Mucosa of stomach (tissue), 1 donor: ENCODE results near the gene SSTR3.

ENCODE experiments used
- H3K27me3 ChIP-seq: one replicate; pipeline ENCODE4 v1.7.0; 2013; ENCODE audit warnings: mild to moderate bottlenecking, low read length; ENCODE audit not compliant: control insufficient read depth, insufficient read depth
- H3K36me3 ChIP-seq: one replicate; pipeline ENCODE4 v1.7.0; 2013; ENCODE audit warnings: low read length; ENCODE audit not compliant: control insufficient read depth, insufficient read depth
- H3K4me1 ChIP-seq: one replicate; pipeline ENCODE4 v1.7.0; 2013; ENCODE audit warnings: mild to moderate bottlenecking, low read length; ENCODE audit not compliant: control insufficient read depth, insufficient read depth
- H3K4me3 ChIP-seq: one replicate; pipeline ENCODE4 v1.7.0; 2013; ENCODE audit warnings: low read length
- H3K9ac ChIP-seq: one replicate; pipeline ENCODE4 v1.7.0; 2013; ENCODE audit warnings: mild to moderate bottlenecking, low read length, moderate library complexity
- H3K9me3 ChIP-seq: one replicate; pipeline ENCODE4 v1.7.0; 2013; ENCODE audit warnings: mild to moderate bottlenecking, low read length, moderate library complexity; ENCODE audit not compliant: control insufficient read depth
- donor health status: Pancreatic carcinoma.

SSTR3 gene

DNA sequence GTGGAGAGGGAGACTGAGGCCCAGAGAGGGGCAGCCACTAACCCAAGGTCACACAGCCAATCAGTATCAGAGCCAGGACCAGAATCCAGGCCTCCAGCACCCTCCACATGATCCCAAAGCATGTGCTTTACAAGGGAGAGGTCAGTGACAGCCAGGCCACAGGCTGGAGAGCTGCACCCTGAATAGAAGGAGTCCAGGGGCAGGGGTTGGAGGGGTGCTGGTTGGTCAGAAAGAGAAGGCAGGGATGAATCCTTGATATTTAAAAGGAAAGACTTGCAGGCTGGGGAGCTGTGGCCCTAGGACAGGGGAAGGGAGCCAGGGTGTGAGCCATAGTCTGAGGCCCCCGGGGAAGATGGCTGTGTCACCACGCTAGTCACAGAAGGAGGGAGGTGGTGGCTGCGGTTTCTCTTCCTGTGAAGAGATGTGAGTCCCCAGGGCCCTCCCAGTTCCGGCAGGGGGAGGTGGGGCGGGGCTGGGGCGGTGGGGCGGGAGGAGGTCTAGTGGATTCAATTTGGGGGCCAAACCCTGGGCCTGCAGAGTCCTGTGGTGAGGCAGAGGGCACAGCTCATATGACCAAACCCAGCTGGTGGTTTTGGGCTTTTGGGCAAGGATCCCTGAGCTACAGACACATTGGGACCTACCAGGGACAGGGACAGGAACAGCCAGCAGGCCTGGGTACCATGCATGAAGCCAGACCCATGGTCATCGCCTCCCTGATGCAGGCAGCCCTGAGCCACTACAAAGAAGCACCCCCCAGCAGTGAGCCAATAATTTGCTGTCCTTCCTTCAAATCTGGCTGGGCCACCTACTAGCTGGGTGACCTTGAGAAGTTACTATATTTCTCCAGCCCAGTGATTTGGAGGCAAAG is 17.8 kb upstream of the SSTR3 start:
- Histone ChIP-seq H3K4me3 (no peak overlapping the region), H3K4me1 (peaks cover 14% of the 10 kb centered on the region), H3K9me3 (no peaks in the 10 kb centered on the region), H3K27me3 (no peaks in the 10 kb centered on the region), H3K9ac (no peak overlapping the region), H3K36me3 (no peaks in the 10 kb centered on the region)

DNA sequence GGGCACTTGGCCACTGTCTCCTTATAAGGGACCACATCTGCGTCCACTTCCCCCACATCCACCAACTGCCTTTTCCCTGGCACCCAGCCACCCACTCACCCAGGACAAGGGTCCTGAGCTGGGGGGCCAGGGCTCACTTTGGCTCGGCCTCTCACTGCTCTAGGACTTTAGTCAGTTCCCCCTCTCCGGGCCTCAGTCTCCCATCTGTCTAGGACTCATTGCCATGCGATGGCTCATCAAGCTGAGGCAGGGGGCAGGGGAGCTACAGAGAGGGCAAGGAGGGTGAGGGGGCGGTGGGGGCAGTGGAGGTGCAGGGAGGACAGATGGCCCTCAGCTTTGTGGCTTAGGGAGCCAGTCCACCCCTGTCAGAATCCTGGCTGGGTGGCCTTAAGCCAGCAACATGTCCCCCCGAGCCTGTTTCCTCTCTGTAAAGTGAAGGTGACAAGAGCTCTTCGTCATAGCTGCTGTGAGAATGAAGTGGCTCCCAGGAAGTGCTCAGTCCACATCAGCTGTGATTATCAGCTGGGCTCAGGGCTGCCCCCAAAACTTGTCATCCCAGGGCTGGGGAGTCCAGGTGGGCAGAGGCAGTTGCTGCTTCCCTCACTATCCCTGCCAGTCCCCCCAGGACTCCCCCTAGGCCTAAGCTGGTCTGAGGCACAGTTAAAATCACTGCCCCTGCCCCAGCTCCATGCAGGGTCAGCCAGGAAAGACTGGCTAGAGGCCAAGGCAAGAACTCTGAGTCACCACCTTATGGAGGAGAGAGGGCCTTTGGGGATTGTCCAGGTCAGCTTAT is 16.9 kb upstream of the SSTR3 start:
- Histone ChIP-seq H3K9ac (no peak overlapping the region), H3K4me3 (no peak overlapping the region), H3K36me3 (no peaks in the 10 kb centered on the region), H3K4me1 (peaks cover 14% of the 10 kb centered on the region), H3K9me3 (no peaks in the 10 kb centered on the region), H3K27me3 (no peaks in the 10 kb centered on the region)

DNA sequence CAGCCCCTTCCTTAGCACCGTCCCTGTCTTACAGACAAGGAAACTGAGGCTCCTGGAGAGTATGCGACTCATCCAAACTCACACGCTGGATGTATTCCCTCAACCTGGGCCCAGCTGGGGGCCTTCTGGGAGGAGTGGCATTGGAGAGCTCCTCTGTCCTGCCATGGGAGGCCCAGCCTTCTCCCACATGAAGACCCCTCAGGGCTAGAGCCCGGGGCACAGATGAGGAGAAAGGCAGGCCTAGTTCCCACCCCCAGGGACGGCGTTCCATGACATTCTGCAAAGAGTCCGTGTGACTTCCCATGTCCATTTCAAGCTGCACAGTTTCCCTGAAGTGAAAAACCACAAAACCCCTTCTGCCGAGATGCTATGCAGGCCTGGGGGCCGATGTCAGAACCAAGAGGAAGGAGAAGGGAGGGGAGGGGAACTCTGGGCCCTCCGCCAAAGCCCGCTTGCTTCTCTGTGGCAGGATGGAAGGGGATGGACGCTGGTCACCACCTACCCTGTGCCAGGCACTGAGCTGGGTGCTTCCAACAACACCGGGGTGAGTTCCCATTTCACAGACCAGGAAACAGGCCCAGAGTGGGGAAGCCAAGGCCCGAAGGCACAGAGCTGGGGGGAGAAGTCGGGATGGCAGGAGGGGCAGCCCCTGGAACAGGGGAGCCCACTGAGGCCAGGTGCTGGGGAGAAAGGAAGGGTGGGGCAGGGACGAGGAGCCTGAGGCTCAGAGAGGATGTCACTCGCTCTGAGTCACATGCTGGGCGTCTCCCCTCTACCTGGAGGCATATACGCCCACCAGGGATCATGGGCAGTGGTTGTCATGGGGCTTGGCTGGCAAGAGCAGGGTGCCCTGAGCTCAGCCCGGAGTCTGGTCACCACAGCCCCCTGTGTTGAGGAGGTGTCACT is 16.1 kb upstream of the SSTR3 start:
- H3K4me3 ChIP-seq = no peak overlapping the region
- no peaks in the 10 kb centered on the region for H3K36me3 ChIP-seq
- H3K27me3 ChIP-seq = no peaks in the 10 kb centered on the region
- no peak overlapping the region for H3K9ac ChIP-seq
- H3K4me1 ChIP-seq = peaks cover 14% of the 10 kb centered on the region
- H3K9me3 ChIP-seq = no peaks in the 10 kb centered on the region

DNA sequence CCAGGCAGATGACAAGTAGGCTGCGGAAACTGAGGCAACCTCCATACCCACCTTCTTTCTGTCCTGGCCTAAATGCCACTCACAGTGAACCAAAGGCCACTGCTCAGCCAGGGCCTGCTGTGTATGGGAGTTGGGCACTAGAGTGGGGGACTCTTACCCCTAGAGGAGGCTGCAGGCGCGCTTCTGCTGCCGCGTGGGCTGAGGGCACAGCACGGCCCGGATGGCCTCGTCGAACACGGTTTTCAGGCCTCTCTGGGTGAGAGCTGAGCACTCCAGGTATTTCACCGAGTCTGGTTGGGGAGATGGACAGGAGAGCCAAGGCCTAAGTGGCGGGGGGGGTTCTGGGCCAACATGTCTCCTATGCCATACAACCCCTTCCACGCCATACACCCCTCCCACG is 14.2 kb upstream of the SSTR3 start:
- Histone ChIP-seq H3K9me3 (no peaks in the 10 kb centered on the region), H3K36me3 (no peaks in the 10 kb centered on the region), H3K27me3 (no peaks in the 10 kb centered on the region), H3K4me1 (peaks cover 14% of the 10 kb centered on the region), H3K4me3 (no peak overlapping the region), H3K9ac (no peak overlapping the region)

DNA sequence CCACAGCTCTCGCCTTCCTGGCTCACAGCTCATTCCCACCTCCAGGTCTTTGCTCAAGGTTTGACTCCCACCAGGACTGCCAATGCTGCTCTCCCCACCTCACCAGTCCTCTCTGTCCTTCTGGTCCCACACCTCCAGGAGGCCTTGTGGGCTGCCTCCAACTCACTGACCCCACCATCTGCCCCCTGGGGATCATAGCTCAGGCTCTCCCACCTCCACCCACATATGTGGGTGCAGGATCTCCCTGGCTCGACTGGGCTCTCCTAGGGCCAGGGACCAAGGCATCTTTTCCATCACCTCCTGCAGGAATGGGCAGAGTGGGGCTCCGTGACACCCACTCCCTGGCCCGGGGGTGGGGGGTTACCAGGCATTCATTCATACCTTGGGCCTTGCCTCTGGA is 13.8 kb upstream of the SSTR3 start:
- Histone ChIP-seq H3K9me3 (no peaks in the 10 kb centered on the region), H3K36me3 (no peaks in the 10 kb centered on the region), H3K4me3 (no peak overlapping the region), H3K27me3 (no peaks in the 10 kb centered on the region), H3K9ac (no peak overlapping the region), H3K4me1 (peaks cover 14% of the 10 kb centered on the region)

DNA sequence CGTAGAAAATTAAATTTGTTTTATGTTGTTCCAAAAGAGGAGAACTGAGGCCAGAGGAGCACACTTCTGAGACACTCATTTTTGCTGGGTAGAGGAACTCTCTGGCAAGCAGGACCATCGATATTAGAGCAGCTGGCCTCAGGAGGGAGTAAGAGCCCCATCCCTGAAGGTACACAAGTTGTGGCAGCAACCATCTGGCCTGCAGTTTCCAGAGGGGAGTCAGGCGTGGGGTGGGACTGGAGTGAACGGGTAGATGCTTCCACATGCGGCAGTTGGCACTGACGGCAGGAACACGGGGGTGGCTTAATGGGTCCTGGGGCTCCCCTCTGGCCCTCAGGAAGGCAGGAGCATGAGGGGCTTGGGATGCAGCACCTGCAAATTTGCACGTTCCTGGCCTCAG is 13.2 kb upstream of the SSTR3 start:
- H3K4me1 ChIP-seq = peaks cover 14% of the 10 kb centered on the region
- H3K9me3 ChIP-seq = no peaks in the 10 kb centered on the region
- no peak overlapping the region for H3K9ac ChIP-seq
- H3K27me3 ChIP-seq = no peaks in the 10 kb centered on the region
- H3K4me3 ChIP-seq = no peak overlapping the region
- no peaks in the 10 kb centered on the region for H3K36me3 ChIP-seq

DNA sequence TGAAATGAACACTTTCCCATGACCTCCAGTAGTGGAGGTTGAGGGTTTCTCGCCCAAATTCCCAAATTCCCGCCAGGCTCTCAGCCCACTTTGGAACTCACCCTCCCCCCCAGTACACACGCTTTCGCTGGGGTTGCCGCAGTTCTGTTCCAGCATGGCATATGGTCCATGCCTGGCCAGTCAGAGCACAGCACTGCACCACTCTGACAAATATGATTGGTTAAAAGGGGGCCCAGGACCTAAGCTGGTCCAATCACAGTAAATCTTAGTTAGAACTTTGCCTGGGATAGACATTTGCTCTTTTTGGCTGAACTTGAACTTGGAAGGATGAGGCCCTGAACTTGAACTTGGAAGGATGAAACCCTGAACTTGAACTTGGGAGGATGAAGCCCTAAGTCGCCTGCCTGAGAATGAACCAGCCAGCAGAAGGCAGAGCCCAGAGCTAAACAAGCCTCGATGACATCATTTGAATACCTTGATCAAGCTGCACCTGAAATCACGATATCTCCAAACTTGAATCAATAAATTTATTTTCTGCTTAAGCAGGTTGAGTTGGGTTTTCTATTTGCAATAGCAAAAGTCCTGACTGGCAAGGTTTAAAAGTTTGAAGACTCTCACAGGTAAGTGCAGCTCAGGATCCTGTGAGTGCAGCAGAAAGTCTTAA is 12.6 kb upstream of the SSTR3 start:
- no peak overlapping the region for H3K4me3 ChIP-seq
- H3K36me3 ChIP-seq = no peaks in the 10 kb centered on the region
- peaks cover 14% of the 10 kb centered on the region for H3K4me1 ChIP-seq
- H3K9ac ChIP-seq = no peak overlapping the region
- H3K27me3 ChIP-seq = no peaks in the 10 kb centered on the region
- H3K9me3 ChIP-seq = no peaks in the 10 kb centered on the region

DNA sequence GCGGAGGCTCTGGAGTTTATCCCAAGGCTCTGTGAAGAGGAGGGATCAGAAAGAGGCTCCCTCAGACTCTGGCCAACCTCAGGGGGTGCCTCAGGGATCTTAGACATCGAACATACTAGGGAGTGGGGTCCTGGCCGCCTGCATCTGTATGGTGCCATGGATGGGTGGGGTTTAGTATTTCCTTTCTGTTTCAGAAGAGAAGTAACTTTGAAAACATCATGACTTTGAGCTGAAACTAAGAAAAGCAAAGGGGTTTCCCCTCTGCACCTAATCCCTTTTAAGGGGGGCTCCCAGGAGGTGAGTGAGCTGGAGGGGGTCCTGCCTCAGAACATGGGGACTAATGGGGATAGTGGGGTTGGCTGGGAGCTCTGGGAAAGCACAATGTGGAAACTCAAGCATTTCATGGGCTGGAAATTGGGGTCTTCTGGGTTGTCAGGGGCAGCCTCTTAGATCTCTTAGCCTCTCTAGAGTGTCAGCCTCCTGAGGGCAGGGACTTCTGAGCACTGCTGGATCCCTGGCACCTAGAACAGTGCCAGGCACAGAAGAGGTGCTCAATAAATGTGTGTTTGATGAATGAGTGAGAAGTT is 11.8 kb upstream of the SSTR3 start:
- Histone ChIP-seq H3K27me3 (no peaks in the 10 kb centered on the region), H3K4me1 (peaks cover 5% of the 10 kb centered on the region), H3K9me3 (no peaks in the 10 kb centered on the region), H3K4me3 (no peak overlapping the region), H3K9ac (no peak overlapping the region), H3K36me3 (no peaks in the 10 kb centered on the region)

DNA sequence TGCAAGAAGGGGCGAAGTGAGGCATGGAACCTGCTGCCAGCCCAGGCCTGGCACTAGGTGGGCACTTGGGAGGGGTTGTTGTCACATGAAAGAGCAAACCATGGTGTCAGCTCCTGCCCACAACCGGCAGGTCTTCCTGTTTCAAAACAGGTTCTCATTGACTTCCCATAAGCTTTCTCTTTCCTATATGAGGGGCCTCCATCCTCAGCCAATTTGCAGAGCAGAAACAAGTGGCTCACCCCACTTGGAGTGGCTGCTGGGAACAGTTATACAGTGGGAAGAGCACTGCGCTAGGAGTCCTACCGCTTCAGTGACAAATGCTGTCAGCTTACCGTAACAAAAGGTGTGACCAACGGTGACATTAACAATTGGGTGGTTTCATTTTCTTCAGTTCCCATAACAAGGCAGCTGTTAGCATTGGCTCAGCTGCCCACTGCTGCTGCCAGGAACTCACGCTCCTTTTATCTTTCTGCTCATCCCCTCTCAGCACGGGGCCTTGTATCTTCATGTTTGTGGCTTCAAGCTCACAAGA is 10.2 kb upstream of the SSTR3 start:
- Histone ChIP-seq H3K27me3 (no peaks in the 10 kb centered on the region), H3K36me3 (no peaks in the 10 kb centered on the region), H3K4me1 (no peaks in the 10 kb centered on the region), H3K4me3 (no peak overlapping the region), H3K9ac (no peak overlapping the region), H3K9me3 (no peaks in the 10 kb centered on the region)

DNA sequence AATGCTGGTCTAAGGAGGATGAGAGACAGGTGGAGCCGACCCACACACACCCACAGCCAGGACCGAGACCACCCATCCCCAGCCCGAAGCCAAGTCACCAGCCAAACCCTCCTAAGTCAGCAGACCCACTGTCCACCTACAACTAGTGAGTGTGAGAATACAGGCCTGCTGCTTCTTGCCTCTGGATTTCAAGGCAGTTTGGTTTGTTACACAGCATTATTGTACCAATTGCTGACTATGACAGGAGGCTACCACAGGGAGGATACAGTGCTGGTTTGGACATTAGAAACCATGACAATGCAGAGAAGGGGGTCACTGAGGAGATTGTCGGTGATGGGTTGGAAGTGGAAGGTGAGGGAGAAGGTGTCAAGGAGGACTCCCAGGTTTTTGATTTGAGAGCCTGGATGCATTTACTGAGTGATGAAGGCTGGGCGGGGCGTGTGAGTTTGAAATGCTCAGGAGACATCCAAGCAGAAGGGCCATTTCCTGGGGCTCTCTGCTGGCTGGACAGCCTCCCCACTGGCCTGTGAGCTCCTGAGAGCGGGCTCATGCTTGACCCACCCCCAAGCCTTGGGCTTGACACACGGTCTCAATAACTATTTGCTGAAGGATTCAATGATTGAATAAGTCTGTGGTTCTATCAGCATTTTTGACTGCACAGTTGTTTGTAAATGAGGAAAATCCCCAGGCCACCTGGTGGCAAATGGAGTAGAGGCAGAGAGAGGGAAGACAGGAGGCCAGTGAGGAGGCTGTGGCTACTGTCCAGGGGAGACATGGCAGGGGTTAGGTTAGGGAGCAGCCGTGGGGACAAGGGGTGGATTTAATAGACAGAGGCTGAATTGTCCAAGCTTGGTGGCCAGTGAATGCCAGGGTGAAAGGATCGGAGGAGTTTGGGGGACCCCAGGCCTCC is 9.4 kb upstream of the SSTR3 start:
- H3K4me1 ChIP-seq = no peaks in the 10 kb centered on the region

More for the DNA sequence above, 9.4 kb upstream of the SSTR3 start:
- H3K27me3 ChIP-seq = no peaks in the 10 kb centered on the region
- H3K9me3 ChIP-seq = no peaks in the 10 kb centered on the region
- H3K9ac ChIP-seq = no peak overlapping the region
- no peaks in the 10 kb centered on the region for H3K36me3 ChIP-seq
- no peak overlapping the region for H3K4me3 ChIP-seq
